Measurements from ENCODE around the gene CNGB1.

DNA sequence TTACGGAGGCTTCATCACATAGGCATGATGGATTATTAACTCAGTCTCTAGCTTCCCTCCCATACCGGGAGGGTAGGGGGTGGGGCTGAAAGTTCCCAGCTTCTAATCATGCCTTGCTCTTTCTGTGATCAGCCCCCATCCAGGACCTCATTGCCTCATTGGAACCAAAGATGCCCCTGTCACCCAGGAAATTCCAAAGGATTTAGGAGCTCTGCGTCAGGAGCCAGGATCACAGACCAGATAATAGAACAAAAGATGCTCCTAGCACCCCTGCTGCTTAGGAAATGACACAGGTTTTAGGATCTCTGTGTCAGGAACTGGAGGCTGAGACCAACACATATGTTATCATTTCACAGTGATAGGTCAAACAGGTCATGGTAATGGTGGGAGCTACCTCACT is 40.0 kb upstream of the CNGB1 start:
- TF ChIP-seq POLR2A (IDR thresholded peaks at IDR 0.05) (no peak), POLR2AphosphoS5 (IDR thresholded peaks at IDR 0.05) (no peak)
